GM12892 (cell line): ENCODE results near the gene CTNNA3.

Experiments used
- POLR2A ChIP-seq: IDR thresholded peaks from 2 replicates; pipeline ENCODE4 v1.6.1; 2011; ENCODE audit warnings: low read depth, low read length, control low read depth
- POLR2AphosphoS5 ChIP-seq: IDR thresholded peaks from 2 replicates; pipeline ENCODE4 v1.6.1; 2011; ENCODE audit warnings: low read depth, low read length, control low read depth

DNA sequence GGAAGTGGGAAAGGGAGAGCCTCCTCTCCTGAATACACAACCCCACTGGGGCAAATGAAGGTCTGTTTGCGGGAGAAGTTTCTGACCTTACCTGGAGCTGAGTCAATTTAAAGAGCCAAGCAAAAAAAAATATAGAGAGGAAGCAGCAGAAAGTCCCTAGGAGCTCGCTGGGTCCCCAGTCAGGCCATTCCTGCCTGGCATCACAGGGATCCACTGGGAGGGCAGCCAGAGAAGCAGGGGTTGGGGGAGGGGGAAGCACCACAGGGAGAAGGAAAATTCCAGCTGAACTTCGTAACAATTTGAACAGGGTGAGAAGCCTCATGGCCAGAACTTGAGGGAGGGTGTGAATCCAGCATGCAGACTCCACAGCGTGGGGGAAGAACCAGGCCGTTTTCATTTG, 471.4 kb downstream of the CTNNA3 start:
- TF ChIP-seq POLR2A, result no peak
- TF ChIP-seq POLR2AphosphoS5, result no peak
